ENCODE results near the gene TSHB. TPM values are rescaled to one million over a fixed set of nuclear protein-coding genes. Genes with fewer than 3 reads are reported as not detected.
"Not testable (repeated sequence)": the region's sequence is repeated elsewhere in the genome, so short reads cannot be mapped to it uniquely, and the experiment has no call there.

The TSHB gene
- total and polyA plus RNA-seq, 4 experiments from 2014 or later: not detected

GRCh38 chr1:115012434-115012833 lies 17.2 kb upstream of the TSHB start:
- intact Hi-C loops (cut with micrococcal nuclease): no loop called here
- Mint-ChIP-seq H3K27ac (no peak overlapping the region), H3K4me3 (no peak overlapping the region), H3K36me3 (no peaks in the 10 kb centered on the region), H3K9me3 (peaks cover 0 to 2% (median 0%) of the 10 kb centered on the region in 8 donors), H3K4me1 (no peaks in the 10 kb centered on the region), H3K27me3 (peaks cover 1 to 5% of the 10 kb centered on the region in 2 donors)
- H3K27me3 ChIP-seq (ENCODE audit: insufficient read depth, low read length): no peaks in the 10 kb centered on the region
- no peak for DNase-seq
- no peaks in the 10 kb centered on the region for H3K4me1 ChIP-seq (ENCODE audit: insufficient read depth, low read length)
- no peak overlapping the region for H3K4me3 ChIP-seq (ENCODE audit: low read length in 2 of 2)
- CTCF ChIA-PET (ENCODE audit: partially characterized antibody): no interaction called here
- POLR2A ChIA-PET (ENCODE audit: partially characterized antibody): no interaction called here
- H3K27ac ChIP-seq (ENCODE audit: low read depth, low read length): no peak overlapping the region
- no peaks in the 10 kb centered on the region for H3K36me3 ChIP-seq (ENCODE audit: insufficient read depth, low read length)
- H3K9me3 ChIP-seq (ENCODE audit: control insufficient read depth in 1 of 2, low read length in 2 of 2): no peaks in the 10 kb centered on the region

DNA sequence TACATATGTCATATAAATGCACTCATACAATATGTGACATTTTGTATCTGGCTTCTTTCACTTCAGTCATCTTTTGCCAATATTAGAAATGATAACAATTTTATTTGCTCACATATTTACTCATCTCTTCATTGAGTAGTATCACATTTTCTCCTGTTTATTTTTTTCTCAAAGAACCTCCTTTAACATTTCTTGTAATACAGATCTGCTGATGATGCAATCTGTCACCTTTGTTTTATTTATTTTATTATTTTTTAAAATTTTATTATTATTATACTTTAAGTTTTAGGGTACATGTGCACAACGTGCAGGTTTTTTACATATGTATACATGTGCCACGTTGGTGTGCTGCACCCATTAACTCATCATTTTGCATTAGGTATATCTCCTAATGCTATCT lies 15.8 kb upstream of the TSHB start:
- POLR2A ChIA-PET (ENCODE audit: partially characterized antibody): no interaction called here
- no peak overlapping the region for H3K27ac Mint-ChIP-seq

GRCh38 chr1:115019549-115019948 lies 10.1 kb upstream of the TSHB start:
- H3K36me3 ChIP-seq (ENCODE audit: insufficient read depth, low read length); DNase-seq; H3K4me1 Mint-ChIP-seq; intact Hi-C loops (cut with micrococcal nuclease); H3K9me3 ChIP-seq (ENCODE audit: control insufficient read depth in 1 of 2, low read length in 2 of 2); H3K27me3 ChIP-seq (ENCODE audit: insufficient read depth, low read length); H3K4me3 Mint-ChIP-seq; H3K36me3 Mint-ChIP-seq; CTCF ChIA-PET (ENCODE audit: partially characterized antibody); POLR2A ChIA-PET (ENCODE audit: partially characterized antibody); H3K27ac ChIP-seq (ENCODE audit: low read depth, low read length); H3K27ac Mint-ChIP-seq; H3K4me1 ChIP-seq (ENCODE audit: insufficient read depth, low read length); H3K9me3 Mint-ChIP-seq; H3K4me3 ChIP-seq (ENCODE audit: low read length in 2 of 2): not testable (repeated sequence)
- peaks cover 15 to 20% of the 10 kb centered on the region in 2 donors for H3K27me3 Mint-ChIP-seq

More for the DNA sequence above, 15.8 kb upstream of the TSHB start:
- intact Hi-C loops (cut with micrococcal nuclease): no loop called here
- peaks cover 4 to 6% of the 10 kb centered on the region in 2 donors for H3K27me3 Mint-ChIP-seq
- CTCF ChIA-PET (ENCODE audit: partially characterized antibody): no interaction called here
- no peak for DNase-seq
- Histone ChIP-seq H3K27ac (ENCODE audit: low read depth, low read length) (no peak overlapping the region), H3K9me3 (ENCODE audit: control insufficient read depth in 1 of 2, low read length in 2 of 2) (no peaks in the 10 kb centered on the region), H3K4me1 (ENCODE audit: insufficient read depth, low read length) (no peaks in the 10 kb centered on the region), H3K36me3 (ENCODE audit: insufficient read depth, low read length) (no peaks in the 10 kb centered on the region), H3K27me3 (ENCODE audit: insufficient read depth, low read length) (no peaks in the 10 kb centered on the region), H3K4me3 (ENCODE audit: low read length in 2 of 2) (no peak overlapping the region)
- H3K4me3 Mint-ChIP-seq: no peak overlapping the region
- H3K4me1 Mint-ChIP-seq: no peaks in the 10 kb centered on the region
- no peaks in the 10 kb centered on the region for H3K36me3 Mint-ChIP-seq
- peaks cover 0 to 6% (median 2%) of the 10 kb centered on the region in 8 donors for H3K9me3 Mint-ChIP-seq

DNA sequence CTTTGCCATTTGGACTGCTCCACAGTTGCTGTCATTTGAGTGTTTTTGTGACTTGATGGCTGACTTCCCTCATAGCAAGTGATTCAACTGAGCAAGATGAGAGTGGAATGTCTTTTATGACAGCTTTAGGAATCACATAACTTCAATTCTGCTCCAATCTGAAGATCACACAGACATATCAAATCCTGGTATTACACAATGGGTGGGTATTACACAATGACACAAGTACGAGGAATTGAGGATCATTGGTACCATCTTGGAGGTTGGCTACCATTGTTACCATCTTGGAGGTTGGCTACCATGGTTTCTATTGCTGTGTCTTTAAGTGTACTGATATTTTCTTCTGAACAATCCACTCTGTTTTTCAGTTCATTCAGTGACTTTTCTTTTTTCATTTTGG lies 8.5 kb upstream of the TSHB start:
- H3K9me3 Mint-ChIP-seq: peaks cover 0 to 6% (median 2%) of the 10 kb centered on the region in 8 donors
- no peaks in the 10 kb centered on the region for H3K36me3 Mint-ChIP-seq
- H3K27me3 ChIP-seq (ENCODE audit: insufficient read depth, low read length): no peaks in the 10 kb centered on the region
- ChIA-PET CTCF (ENCODE audit: partially characterized antibody) (interaction anchor here (0.9 kb wide), 1 partner anchor 11 kb away, joined by 3 read pairs; no protein-coding TSS in a partner anchor), POLR2A (ENCODE audit: partially characterized antibody) (no interaction called here)
- peaks cover 15 to 20% of the 10 kb centered on the region in 2 donors for H3K27me3 Mint-ChIP-seq
- H3K36me3 ChIP-seq (ENCODE audit: insufficient read depth, low read length): no peaks in the 10 kb centered on the region
- no peaks in the 10 kb centered on the region for H3K4me1 Mint-ChIP-seq
- H3K27ac ChIP-seq (ENCODE audit: low read depth, low read length): no peak overlapping the region
- intact Hi-C loops (cut with micrococcal nuclease): no loop called here
- H3K4me3 Mint-ChIP-seq: no peak overlapping the region
- H3K4me3 ChIP-seq (ENCODE audit: low read length in 2 of 2): no peak overlapping the region
- H3K9me3 ChIP-seq (ENCODE audit: control insufficient read depth in 1 of 2, low read length in 2 of 2): no peaks in the 10 kb centered on the region
- no peaks in the 10 kb centered on the region for H3K4me1 ChIP-seq (ENCODE audit: insufficient read depth, low read length)
- no peak for DNase-seq
- H3K27ac Mint-ChIP-seq: no peak overlapping the region

GRCh38 chr1:115023593-115023992 lies 6.0 kb upstream of the TSHB start:
- Histone ChIP-seq H3K4me3 (ENCODE audit: low read length in 2 of 2) (no peak overlapping the region), H3K4me1 (ENCODE audit: insufficient read depth, low read length) (no peaks in the 10 kb centered on the region), H3K27ac (ENCODE audit: low read depth, low read length) (no peak overlapping the region), H3K9me3 (ENCODE audit: control insufficient read depth in 1 of 2, low read length in 2 of 2) (no peaks in the 10 kb centered on the region), H3K27me3 (ENCODE audit: insufficient read depth, low read length) (no peaks in the 10 kb centered on the region), H3K36me3 (ENCODE audit: insufficient read depth, low read length) (no peaks in the 10 kb centered on the region)
- no peak overlapping the region for H3K27ac Mint-ChIP-seq
- H3K4me3 Mint-ChIP-seq: no peak overlapping the region
- H3K27me3 Mint-ChIP-seq: peaks cover 13 to 20% of the 10 kb centered on the region in 2 donors
- POLR2A ChIA-PET (ENCODE audit: partially characterized antibody): no interaction called here
- no peaks in the 10 kb centered on the region for H3K36me3 Mint-ChIP-seq
- intact Hi-C loops (cut with micrococcal nuclease): no loop called here
- H3K9me3 Mint-ChIP-seq: peaks cover 0 to 6% (median under 1%) of the 10 kb centered on the region in 8 donors
- CTCF ChIA-PET (ENCODE audit: partially characterized antibody): no interaction called here
- DNase-seq: no peak
- H3K4me1 Mint-ChIP-seq: no peaks in the 10 kb centered on the region

- POLR2A ChIA-PET (ENCODE audit: partially characterized antibody): no interaction called here
- intact Hi-C loops (cut with micrococcal nuclease): no loop called here
- H3K27ac ChIP-seq (ENCODE audit: low read depth, low read length): no peak overlapping the region
- Mint-ChIP-seq H3K27ac (no peak overlapping the region), H3K4me1 (no peaks in the 10 kb centered on the region), H3K9me3 (no peaks in the 10 kb centered on the region), H3K4me3 (no peak overlapping the region), H3K36me3 (no peaks in the 10 kb centered on the region), H3K27me3 (peaks cover 1 to 11% of the 10 kb centered on the region in 2 donors)
- no peak overlapping the region for H3K4me3 ChIP-seq (ENCODE audit: low read length in 2 of 2)
- CTCF ChIA-PET (ENCODE audit: partially characterized antibody): interaction anchor here (0.6 kb wide), 1 partner anchor 10 kb away, joined by 3 read pairs; no protein-coding TSS in a partner anchor
- no peaks in the 10 kb centered on the region for H3K27me3 ChIP-seq (ENCODE audit: insufficient read depth, low read length)
- no peaks in the 10 kb centered on the region for H3K9me3 ChIP-seq (ENCODE audit: control insufficient read depth in 1 of 2, low read length in 2 of 2)
- DNase-seq: no peak
- H3K36me3 ChIP-seq (ENCODE audit: insufficient read depth, low read length): no peaks in the 10 kb centered on the region
- H3K4me1 ChIP-seq (ENCODE audit: insufficient read depth, low read length): no peaks in the 10 kb centered on the region
These were observed 2.0 kb downstream of the TSHB start for GRCh38 chr1:115031595-115031994.

DNA sequence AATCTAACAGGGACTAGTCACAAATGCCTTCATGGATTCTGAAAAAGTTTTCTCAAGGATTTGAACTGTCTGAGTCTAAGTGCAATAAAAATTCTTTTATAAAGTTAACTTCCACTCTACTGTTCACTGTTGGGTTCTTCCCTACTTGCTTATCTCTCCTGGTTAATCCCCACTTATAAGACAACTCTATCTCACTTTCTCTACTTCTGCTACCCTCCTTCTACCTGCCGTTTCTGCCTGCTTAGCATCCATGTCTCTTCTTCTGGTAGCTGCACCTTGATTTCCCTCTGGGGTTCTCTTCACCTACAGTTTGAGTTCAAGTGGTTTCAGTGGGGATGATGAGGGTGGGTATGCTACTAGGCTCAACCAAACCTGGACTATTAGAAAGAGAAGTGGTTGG lies 6.0 kb downstream of the TSHB start:
- H3K9me3 Mint-ChIP-seq: no peaks in the 10 kb centered on the region

More for the DNA sequence above, 6.0 kb downstream of the TSHB start:
- Histone ChIP-seq H3K27ac (ENCODE audit: low read depth, low read length) (no peak overlapping the region), H3K9me3 (ENCODE audit: control insufficient read depth in 1 of 2, low read length in 2 of 2) (no peaks in the 10 kb centered on the region), H3K4me3 (ENCODE audit: low read length in 2 of 2) (no peak overlapping the region), H3K36me3 (ENCODE audit: insufficient read depth, low read length) (no peaks in the 10 kb centered on the region), H3K4me1 (ENCODE audit: insufficient read depth, low read length) (no peaks in the 10 kb centered on the region), H3K27me3 (ENCODE audit: insufficient read depth, low read length) (no peaks in the 10 kb centered on the region)
- intact Hi-C loops (cut with micrococcal nuclease): no loop called here
- CTCF ChIA-PET (ENCODE audit: partially characterized antibody): interaction anchor here (4.1 kb wide), 1 partner anchor 17 kb away, joined by 20 read pairs; no protein-coding TSS in a partner anchor
- Mint-ChIP-seq H3K4me1 (no peaks in the 10 kb centered on the region), H3K27ac (no peak overlapping the region), H3K36me3 (peaks cover 0 to 6% of the 10 kb centered on the region in 2 donors), H3K27me3 (peaks cover 0 to 2% of the 10 kb centered on the region in 2 donors), H3K4me3 (no peak overlapping the region)
- DNase-seq: no peak
- POLR2A ChIA-PET (ENCODE audit: partially characterized antibody): no interaction called here

Data from CD4-positive, alpha-beta memory T cell (primary cell).